GM12891 (cell line): ENCODE data around the gene PICALM.

Experiments
- PAX5 ChIP-seq: IDR thresholded peaks from 2 replicates; pipeline ENCODE4 v1.6.1; 2011; ENCODE audit warnings: low read length, moderate library complexity, mild to moderate bottlenecking; ENCODE audit not compliant: insufficient read depth, severe bottlenecking
- POLR2A ChIP-seq: IDR thresholded peaks from 2 replicates; pipeline ENCODE4 v1.6.1; 2011; ENCODE audit warnings: low read depth, low read length, control low read depth
- POLR2AphosphoS5 ChIP-seq: IDR thresholded peaks from 2 replicates; pipeline ENCODE4 v1.6.1; 2011; ENCODE audit warnings: low read depth, low read length, control low read depth
- POU2F2 ChIP-seq: IDR thresholded peaks from 2 replicates; pipeline ENCODE4 v1.6.1; 2011; ENCODE audit warnings: low read depth, mild to moderate bottlenecking, control low read depth, low read length, moderate library complexity
- TAF1 ChIP-seq: IDR thresholded peaks from 2 replicates; pipeline ENCODE4 v1.6.1; 2011; ENCODE audit warnings: low read depth, low read length, control low read depth

DNA sequence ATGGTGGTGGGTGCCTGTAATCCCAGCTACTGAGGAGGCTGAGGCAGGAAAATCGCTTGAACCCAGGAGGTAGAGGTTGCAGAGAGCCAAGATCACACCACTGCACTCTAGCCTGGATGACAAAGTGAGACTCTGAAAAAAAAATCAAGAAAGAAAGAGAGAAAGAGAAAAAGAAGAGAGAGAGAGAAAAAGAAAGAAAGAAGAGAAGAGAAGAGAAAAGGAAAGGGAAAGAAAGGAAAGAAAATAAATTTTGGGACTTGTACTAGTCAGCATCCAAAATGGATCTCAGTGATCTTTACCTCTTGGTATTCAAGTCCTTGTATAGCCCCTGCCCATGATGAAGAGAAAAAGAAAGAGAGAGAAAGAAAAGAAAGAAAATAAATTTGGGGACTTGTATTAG lies 22.2 kb upstream of the PICALM start:
- TF ChIP-seq POLR2AphosphoS5 (no peak), POLR2A (no peak), TAF1 (no peak), PAX5 (no peak), POU2F2 (no peak)
